Ascending aorta (tissue), 2 donors: Measurements from ENCODE around the gene ZNF280C. TPM values are rescaled to one million over a fixed set of nuclear protein-coding genes. Genes with fewer than 3 reads are reported as not detected.

ENCODE experiments used
- DNase-seq, 2 donors: peaks; one replicate each; pipeline ENCODE4 v3.0.0-alpha.2; 2019; ENCODE audit warnings: low spot score in 2 of 2
- H3K27ac ChIP-seq, 2 donors: fragments of 200-600 bp; sonication (generic); one replicate each; pipeline ENCODE4 v1.5.1; 2016 to 2017; ENCODE audit warnings: mild to moderate bottlenecking in 1 of 2
- H3K27me3 ChIP-seq: fragments of 200-600 bp; sonication (generic); one replicate; pipeline ENCODE4 v1.5.1; 2017
- H3K36me3 ChIP-seq, 2 donors: fragments of 200-600 bp; sonication (generic); one replicate each; pipeline ENCODE4 v1.5.1; 2016
- H3K4me1 ChIP-seq, 2 donors: fragments of 200-600 bp; sonication (generic); one replicate each; pipeline ENCODE4 v1.5.1; 2016 to 2017; ENCODE audit warnings: mild to moderate bottlenecking in 1 of 2
- H3K4me3 ChIP-seq, 2 donors: fragments of 200-600 bp; sonication (generic); one replicate each; pipeline ENCODE4 v1.5.1; 2016 to 2017; ENCODE audit warnings: mild to moderate bottlenecking in 1 of 2
- H3K9me3 ChIP-seq, 2 donors: fragments of 200-600 bp; sonication (generic); one replicate each; pipeline ENCODE4 v1.5.1; 2016
- CTCF ChIP-seq, 3 experiments: fragments of 200-600 bp in 2 of 3; fragments of 450-650 bp in 1 of 3; sonication (generic) in 2 of 3; IDR thresholded peaks; one replicate each; pipeline ENCODE4 v1.5.1; 2016 to 2019; ENCODE audit warnings: antibody characterized with exemption in 3 of 3, mild to moderate bottlenecking in 1 of 3, moderate library complexity in 1 of 3
- intact Hi-C: fragments of 100-400 bp; cut with DNase I; formaldehyde crosslinking; loops from one replicate; pipeline ENCODE4 v1.15.1; 2023
- total RNA-seq: library from RNA; depleted of rRNA; stranded (reverse); fragments of >200 nt; gene quantifications from one replicate; pipeline ENCODE4 v1.1.0, GENCODE V29; 2016

The ZNF280C gene
- 5.0 TPM for total RNA-seq

GRCh38 chrX:130268449-130269170 is at the start of gene ZNF280C:
Gene ZNF280C, minus strand, starts transcription at chrX:130268899. Its CDS starts 8,450 bp downstream, at chrX:130260449.
- Histone ChIP-seq H3K27ac (peak within 1 kb of the TSS; percentile 83), H3K4me1 (no peaks in the 10 kb centered on the region), H3K4me3 (peak within 1 kb of the TSS; percentile 58 to 74), H3K27me3 (no peaks in the 10 kb centered on the region), H3K36me3 (no peaks in the 10 kb centered on the region), H3K9me3 (no peaks in the 10 kb centered on the region)
- TF ChIP-seq CTCF (IDR thresholded peaks at IDR 0.05), result peak in 2 of 3 experiments; percentile 9 to 13
- intact Hi-C loops, result loop anchor here (1.0 to 2.0 kb wide), 2 partner anchors 71 to 634 kb away; partner anchors contain the start of genes ENOX2 and SLC25A14
- peak; percentile 72 to 92 for DNase-seq

GRCh38 chrX:130304587-130305368 is 36.1 kb upstream of the ZNF280C start:
- no peaks in the 10 kb centered on the region for H3K27me3 ChIP-seq
- no peaks in the 10 kb centered on the region for H3K4me1 ChIP-seq
- no peak overlapping the region for H3K4me3 ChIP-seq
- DNase-seq, result no peak
- no peaks in the 10 kb centered on the region for H3K9me3 ChIP-seq
- no peak for TF ChIP-seq CTCF (IDR thresholded peaks at IDR 0.05)
- H3K36me3 ChIP-seq, result no peaks in the 10 kb centered on the region
- H3K27ac ChIP-seq, result no peak overlapping the region
- intact Hi-C loops, result no loop called here

- no peak for TF ChIP-seq CTCF (IDR thresholded peaks at IDR 0.05)
- intact Hi-C loops, result no loop called here
- no peaks in the 10 kb centered on the region for H3K27me3 ChIP-seq
- H3K27ac ChIP-seq, result no peak overlapping the region
- H3K4me1 ChIP-seq, result no peaks in the 10 kb centered on the region
- no peaks in the 10 kb centered on the region for H3K9me3 ChIP-seq
- DNase-seq, result no peak
- H3K36me3 ChIP-seq, result no peaks in the 10 kb centered on the region
- H3K4me3 ChIP-seq, result no peak overlapping the region
Measured at GRCh38 chrX:130301977-130302376, 33.3 kb upstream of the ZNF280C start.

- Histone ChIP-seq H3K27ac (no peak overlapping the region), H3K9me3 (no peaks in the 10 kb centered on the region), H3K36me3 (no peaks in the 10 kb centered on the region), H3K27me3 (no peaks in the 10 kb centered on the region), H3K4me3 (no peak overlapping the region), H3K4me1 (no peaks in the 10 kb centered on the region)
- no peak for DNase-seq
- intact Hi-C loops, result no loop called here
- no peak for TF ChIP-seq CTCF (IDR thresholded peaks at IDR 0.05)
Measured at GRCh38 chrX:130301405-130301804, 32.7 kb upstream of the ZNF280C start.

- Histone ChIP-seq H3K4me3 (no peak overlapping the region), H3K4me1 (no peaks in the 10 kb centered on the region), H3K27me3 (no peaks in the 10 kb centered on the region), H3K27ac (no peak overlapping the region), H3K9me3 (no peaks in the 10 kb centered on the region), H3K36me3 (no peaks in the 10 kb centered on the region)
- TF ChIP-seq CTCF (IDR thresholded peaks at IDR 0.05), result no peak
- DNase-seq, result no peak
- intact Hi-C loops, result no loop called here
Measured at GRCh38 chrX:130300010-130300282, 31.2 kb upstream of the ZNF280C start.
